UCSD-AML1 (cell line): ENCODE results near the gene FAM217B.

Experiments used
- DNase-seq: peaks from one replicate; lab custom pipeline; 2025; ENCODE audit not compliant: unreplicated experiment; lab: John Stamatoyannopoulos, UW

Gene FAM217B

GRCh38 chr20:59972037-59972801 lies 32.0 kb downstream of the FAM217B start:
- no peak for DNase-seq

DNA sequence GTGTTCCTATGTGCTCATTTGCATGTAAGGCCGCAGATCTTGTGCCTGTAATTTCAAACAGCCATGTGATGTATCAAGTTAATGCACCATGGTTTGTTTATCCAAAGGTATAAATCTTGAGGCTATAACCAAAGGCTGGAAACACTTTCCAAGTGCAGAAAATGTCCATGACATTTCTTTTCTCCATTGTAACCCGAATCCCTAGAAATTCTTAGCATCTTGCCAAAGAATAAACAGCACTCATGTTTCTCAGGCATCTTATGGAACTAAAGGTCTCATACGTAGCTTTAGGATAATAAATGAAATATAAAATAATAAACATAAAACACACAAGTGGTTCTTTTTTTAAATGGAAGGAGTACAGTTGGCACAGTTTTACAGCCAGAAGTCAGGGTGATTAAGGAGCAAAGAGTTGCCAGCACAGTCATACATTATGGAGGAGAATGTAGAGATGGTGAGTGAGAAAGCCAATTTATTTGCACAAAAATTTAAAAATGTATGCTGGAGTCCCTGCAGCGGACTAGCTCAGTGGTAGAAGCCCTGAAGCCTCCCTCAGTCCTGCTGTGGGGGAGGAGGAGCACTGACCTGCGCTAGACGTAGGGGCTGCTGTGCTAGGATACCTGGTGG lies 36.1 kb downstream of the FAM217B start:
- no peak for DNase-seq

GRCh38 chr20:59977086-59977485 lies 36.9 kb downstream of the FAM217B start:
- no peak for DNase-seq

DNA sequence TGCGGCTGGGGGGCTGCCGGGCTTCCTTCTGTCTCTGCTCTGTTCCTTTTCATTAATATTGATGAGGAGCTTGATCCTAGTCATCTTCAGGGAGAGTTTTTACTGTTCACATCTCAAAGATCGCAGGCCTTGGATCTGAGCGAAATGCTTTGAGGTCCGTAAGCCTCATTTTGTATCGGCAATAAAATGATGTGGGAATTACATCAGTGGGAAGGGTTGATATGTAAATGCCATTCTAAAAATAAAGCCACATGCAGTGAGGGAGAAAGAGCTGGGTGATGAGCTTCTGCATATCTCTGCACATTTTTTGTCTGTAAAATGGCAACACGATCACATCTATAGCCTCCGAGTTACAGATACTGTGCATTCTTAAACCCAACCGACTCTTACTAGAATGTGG lies 42.9 kb downstream of the FAM217B start:
- no peak for DNase-seq

- no peak for DNase-seq
Observed at GRCh38 chr20:59984541-59984940, 44.4 kb downstream of the FAM217B start.

DNA sequence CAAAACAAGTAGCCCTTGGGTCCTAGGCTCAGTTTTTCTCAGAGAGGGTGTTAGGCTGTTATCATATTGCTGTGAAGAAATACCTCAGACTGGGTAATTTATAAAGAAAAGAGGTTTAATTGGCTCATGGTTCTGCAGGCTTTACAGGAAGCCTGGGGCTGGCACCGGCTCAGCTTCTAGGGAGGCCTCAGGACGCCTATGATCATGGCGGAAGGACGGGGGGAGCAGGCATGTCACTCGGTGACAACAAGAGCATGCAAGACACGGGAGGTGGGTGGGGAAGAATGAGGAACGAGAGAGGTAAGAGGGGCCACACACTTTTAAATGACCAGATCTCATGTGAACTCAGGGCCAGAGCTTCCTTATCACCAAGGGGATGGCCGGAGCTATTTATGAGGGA lies 45.0 kb downstream of the FAM217B start:
- no peak for DNase-seq

DNA sequence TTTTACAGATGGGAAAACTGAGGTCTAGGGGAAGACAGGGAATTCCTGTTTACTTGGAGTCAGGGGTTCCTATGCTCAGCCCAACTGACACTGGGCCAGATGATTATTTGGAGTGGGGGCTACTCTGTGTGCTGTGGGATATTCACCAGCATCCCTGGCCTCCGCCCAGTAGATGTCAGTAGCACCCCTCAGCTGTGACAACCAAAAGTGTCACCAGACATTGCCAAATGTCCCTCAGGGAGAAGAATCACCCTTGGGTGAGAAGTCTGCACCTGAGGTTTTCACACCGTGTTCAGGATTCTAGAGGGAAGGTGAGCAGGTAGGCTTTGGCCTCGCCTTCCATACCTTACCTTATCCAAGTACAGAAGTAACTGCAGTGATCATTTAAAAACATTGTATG lies 45.7 kb downstream of the FAM217B start:
- no peak for DNase-seq

DNA sequence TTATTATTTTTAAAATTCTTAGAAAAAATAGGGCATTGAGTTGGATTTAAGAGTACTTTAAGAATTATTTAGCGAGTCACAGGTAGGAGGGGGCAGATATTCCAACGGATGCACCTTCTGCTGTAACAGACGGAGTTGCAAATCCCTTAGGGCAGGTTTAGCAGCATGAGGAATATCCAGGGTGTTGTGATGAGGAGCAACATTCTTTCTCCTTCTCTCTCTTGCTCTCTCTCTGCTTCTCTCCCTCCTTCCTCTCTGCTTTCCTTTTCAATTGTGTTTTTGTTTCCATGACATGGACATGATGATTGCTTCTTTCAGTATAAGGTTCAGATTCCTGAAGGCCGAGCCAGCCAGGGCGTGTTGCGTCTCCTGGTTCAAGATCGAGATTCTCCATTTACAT lies 46.9 kb downstream of the FAM217B start:
- DNase-seq: no peak

- DNase-seq: no peak
Observed at GRCh38 chr20:59988141-59988540, 48.0 kb downstream of the FAM217B start.

DNA sequence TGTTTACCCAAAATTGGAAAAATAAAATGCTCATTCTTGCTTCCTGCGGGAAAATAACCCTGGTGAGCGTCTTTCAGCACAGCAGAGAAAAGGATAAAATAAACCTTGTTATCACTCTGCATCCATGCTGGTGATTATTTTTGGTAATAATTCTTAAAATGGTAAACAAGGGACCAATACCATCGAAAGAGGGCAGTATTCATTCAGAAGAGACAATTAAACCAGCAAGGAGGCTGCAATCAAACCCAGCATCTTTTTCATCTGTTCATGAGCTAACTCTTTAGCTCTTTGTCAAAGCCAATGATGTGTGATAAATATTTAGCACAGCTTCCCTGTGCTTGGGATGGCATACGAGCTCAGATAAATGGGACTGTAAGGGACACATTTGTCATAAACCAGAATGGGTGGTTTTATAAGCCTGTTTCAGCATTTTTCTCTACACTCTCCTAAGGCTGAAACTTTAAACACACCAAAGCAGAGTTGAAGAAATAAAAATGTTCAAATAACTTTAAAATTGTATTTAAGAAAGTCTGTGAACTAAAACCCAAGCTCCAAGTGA lies 52.4 kb downstream of the FAM217B start:
- DNase-seq: no peak

DNA sequence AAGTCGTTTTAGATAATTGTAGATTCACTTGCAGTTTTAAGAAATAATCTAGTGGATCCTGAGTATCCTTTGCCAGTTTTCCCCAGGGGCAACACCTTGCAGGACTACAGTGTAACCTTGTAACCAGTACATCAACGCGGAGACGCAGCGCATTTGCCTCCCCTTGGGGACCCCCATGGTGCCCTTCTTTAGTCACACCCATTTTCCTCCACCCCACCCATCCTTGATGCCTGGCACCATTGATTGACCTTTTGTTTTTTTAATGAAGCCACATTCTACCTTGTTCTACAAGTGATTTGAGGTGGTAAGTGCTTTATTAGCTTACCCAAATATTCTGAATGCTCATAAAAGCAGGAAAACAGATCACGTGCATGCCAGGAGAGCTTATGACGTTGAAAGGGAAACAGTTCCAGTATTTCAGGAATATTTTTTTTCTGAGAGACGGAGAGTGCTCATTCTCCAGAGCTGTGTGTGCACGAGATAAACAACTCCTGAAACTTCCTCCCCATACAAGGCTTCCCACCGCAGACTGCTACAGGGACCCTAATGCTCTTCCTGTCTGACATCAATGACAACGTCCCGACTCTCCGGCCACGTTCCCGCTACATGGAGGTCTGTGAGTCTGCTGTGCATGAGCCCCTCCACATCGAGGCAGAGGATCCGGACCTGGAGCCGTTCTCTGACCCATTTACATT lies 53.7 kb downstream of the FAM217B start:
- peak; percentile 46 for DNase-seq

GRCh38 chr20:59994697-59995122 lies 54.5 kb downstream of the FAM217B start:
- peak; percentile 39 for DNase-seq

DNA sequence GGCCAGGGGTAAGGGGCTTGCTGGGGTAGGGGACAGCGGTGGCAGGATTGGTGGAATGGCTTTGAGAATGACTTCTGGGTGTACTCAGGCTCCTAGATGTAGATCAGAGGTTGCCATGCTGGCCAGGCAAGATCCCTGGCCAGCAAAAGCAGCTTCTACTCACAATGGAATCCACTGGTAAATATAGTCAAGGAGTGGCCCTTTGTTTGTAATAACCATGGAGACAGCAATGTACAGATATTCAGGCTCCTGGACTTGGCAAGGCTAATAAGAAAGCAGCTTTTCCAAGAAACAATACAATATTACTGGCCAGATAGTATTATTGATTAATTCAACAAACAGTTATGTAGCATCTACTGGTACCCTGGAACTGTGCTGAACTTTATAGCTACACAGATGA lies 55.9 kb downstream of the FAM217B start:
- no peak for DNase-seq

DNA sequence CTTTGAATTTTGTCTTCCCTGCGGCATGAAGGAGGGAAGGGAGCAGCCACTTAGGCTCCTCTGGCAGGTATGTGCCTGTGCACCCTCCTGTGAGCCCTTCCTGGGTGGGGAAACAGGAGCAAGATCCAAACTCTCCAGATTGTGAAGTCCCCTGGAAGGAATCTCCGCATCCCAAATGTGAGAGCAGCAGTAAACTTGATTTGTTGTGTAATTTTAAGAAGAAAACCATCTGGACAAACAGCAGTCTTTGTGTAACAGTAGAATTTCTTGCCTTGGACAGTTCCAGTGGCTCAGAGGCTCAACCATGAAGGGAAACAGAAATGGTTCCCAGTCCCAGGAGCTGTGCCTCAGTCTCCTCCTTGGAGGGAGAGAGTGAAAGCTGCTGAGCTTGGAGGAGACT lies 57.7 kb downstream of the FAM217B start:
- no peak for DNase-seq
